GM03348 (cell line): ENCODE results near the gene VEPH1.

Experiments used
- DNase-seq: peaks from one replicate; pipeline ENCODE4 v3.0.0; 2012; ENCODE audit warnings: low spot score

The VEPH1 gene

GRCh38 chr3:157477441-157477840 lies 25.8 kb downstream of the VEPH1 start:
- DNase-seq: no peak

DNA sequence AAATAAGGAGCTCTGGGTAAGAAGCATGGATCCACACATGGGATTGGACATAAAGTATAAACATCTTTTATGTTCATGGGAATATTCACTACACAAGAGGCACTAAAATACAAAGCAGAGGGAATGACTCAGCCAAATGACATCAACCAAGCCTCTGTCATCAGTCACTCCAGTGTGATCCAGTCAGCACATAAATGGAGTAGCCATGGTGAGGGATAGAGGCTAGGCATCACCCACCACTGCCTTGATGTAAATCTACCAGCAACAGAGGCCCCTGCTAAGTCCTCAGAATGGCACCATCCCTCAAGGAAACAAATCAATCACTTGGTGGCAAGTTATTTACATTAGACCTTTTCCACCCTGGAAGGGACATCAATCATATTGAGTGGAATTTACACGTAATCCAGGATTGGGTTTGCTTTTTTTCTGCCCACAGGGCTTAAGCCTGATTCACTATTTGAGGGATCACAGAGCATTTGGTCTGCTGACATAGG lies 27.2 kb downstream of the VEPH1 start:
- no peak for DNase-seq

- DNase-seq: no peak
These were observed 30.6 kb downstream of the VEPH1 start for GRCh38 chr3:157472648-157473047.

- no peak for DNase-seq
These were observed 32.2 kb downstream of the VEPH1 start for GRCh38 chr3:157471064-157471463.

DNA sequence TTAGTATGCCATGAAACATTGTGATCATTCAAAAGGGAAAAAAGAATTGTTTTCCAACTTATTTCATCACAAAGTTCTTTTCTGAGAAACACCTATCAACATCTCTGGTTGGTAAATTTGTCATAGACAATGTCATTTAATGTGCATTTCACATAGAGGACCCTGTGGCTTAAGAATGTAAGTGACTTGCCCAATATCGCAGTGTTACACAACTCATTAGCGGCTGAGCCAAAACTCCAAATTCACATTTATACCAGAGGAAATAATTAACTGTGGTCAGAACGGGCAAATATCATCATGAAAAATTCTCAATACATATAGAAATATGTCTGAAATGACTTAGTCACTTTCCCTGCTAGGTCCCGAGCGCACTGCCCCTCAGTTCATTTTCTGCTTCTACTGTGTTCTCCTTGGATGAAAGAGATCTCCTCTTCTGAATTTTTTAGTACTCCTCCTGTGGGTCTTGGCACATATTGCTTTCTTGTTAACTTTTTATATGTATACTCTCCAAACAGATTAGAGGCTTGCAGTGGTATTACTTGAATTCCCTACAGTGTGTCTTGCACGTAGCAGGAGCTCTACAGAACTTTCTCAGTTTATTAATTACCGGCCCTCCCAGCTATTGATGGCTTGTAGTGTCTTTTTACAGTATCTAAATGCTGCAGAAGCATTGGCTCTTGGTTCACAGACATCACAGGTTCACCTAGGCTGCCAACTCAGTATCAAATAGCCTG lies 33.5 kb downstream of the VEPH1 start:
- no peak for DNase-seq

DNA sequence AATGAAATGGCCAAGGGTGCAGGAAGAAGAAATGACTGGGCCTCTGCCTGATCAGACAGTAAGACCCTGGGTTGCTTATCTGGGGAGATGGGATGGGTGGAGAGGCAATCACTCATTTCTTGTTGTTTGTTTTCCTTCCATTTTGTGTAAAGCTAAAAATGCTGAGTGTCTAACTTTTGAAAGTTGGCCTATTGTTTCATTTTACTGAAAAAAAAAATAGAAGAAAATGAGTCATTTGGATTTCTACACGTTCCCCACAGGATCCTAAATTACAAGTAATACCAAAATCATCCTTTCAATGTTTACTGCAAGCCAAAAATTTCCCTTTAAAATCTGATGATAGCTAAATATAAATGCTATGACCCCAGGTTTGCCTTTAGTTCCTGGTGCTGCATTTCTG lies 36.0 kb downstream of the VEPH1 start:
- peak; percentile 50 for DNase-seq

GRCh38 chr3:157465741-157466140 lies 37.5 kb downstream of the VEPH1 start:
- no peak for DNase-seq

GRCh38 chr3:157464321-157464720 lies 38.9 kb downstream of the VEPH1 start:
- DNase-seq: no peak

GRCh38 chr3:157463816-157464215 lies 39.4 kb downstream of the VEPH1 start:
- DNase-seq: no peak

DNA sequence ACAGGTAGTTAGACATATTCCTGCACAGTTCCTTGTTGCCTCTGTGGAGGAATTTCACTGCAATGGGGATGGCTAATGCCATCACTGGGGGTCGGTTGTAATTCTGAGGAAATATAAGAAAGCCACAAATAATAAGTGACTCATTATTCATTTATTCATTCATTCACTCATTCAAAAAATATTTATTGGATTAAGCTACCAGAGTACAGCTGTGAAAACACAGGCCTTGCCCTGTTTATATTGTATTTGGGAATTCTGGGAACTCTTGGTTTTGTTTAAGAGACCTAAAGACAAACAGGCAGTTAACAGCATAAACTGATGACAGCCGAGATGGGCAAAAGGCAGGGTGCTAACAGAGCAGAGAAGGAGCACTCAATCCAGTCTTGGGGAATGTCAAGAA lies 43.0 kb downstream of the VEPH1 start:
- DNase-seq: no peak

GRCh38 chr3:157459706-157460105 lies 43.5 kb downstream of the VEPH1 start:
- DNase-seq: no peak

DNA sequence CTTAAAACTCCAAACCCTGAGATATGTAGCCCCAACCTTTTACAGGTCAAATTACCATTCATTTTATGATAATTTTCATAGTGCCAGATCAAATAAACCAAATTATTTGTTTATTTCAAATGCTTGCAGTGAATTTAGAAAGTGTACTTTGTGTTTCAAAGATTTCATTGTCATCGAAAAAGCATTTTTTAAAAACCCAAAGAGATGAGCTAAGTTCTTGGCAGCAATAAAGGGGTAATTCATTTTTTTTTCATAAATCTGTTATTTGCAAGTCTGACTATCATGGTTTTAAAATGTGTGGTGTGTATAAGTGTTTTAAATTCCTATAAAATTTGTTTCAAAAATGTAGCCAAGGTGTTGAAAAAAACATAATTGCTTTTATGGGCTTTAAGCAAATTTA lies 49.4 kb downstream of the VEPH1 start:
- no peak for DNase-seq

GRCh38 chr3:157452097-157452496 lies 51.1 kb downstream of the VEPH1 start:
- no peak for DNase-seq

- peak; percentile 50 for DNase-seq
These were observed 56.1 kb downstream of the VEPH1 start for GRCh38 chr3:157447026-157447694.

GRCh38 chr3:157445857-157446256 lies 57.4 kb downstream of the VEPH1 start:
- peak; percentile 18 for DNase-seq

DNA sequence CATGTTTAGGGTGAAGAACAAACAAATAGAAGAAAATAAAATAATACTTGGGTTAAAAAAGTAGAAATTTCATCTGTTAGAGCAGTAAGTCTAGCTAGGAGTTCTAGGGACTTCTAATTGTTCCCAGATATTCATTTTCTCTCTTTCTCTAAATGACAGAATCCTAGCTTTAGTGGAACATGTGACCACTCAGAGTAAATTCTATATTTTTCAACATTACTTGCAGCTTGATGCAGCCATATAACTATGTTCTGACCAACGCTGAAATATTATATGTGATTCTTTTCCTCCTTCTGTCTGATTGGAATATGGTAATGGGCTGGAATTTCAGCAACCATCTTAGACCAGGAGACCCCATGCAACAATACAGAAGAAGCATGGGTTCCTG lies 58.4 kb downstream of the VEPH1 start:
- DNase-seq: no peak

- no peak for DNase-seq
These were observed 59.1 kb downstream of the VEPH1 start for GRCh38 chr3:157443905-157444796.

DNA sequence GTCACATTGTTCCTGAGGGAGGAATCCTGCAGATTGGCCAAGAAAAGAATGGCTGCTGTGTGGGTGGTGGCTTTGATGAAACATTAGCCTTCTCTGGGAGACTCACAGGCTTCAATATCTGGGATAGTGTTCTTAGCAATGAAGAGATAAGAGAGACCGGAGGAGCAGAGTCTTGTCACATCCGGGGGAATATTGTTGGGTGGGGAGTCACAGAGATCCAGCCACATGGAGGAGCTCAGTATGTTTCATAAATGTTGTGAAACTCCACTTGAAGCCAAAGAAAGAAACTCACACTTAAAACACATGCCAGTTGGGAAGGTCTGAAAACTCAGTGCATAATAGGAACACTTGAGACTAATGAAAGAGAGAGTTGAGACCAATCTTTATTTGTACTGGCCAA lies 60.5 kb downstream of the VEPH1 start:
- peak; percentile 50 for DNase-seq

DNA sequence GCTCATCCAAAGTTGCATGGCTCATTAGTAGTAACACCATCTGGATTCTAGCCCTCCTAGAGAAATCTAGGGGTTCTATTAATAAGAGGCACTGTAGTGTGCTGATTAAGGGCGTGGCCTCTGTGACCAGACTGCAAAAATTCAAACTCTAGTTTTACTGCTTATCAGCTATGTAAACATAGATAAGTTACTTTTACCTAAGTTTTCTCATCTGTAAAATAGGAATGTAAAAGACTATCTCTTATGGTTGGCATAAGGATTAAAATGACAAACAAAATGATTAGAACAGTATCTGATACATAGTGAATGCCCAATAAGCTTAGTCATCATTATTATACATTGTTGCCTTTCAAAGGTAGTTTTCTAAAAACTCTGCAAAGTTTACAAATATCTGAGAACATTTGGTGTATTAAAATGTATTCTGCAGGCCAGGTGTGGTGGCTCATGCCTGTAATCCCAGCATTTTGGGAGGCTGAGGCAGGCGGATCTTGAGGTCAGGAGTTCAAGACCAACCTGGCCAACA lies 62.1 kb downstream of the VEPH1 start:
- DNase-seq: no peak

- peak; percentile 43 for DNase-seq
These were observed 65.0 kb downstream of the VEPH1 start for GRCh38 chr3:157438194-157438730.

- peak; percentile 79 for DNase-seq
These were observed 66.5 kb downstream of the VEPH1 start, which contains the start of gene PTX3 for GRCh38 chr3:157436583-157437291. Gene PTX3 (plus strand): TSS chr3:157436850. CDS start chr3:157436934, 84 bp downstream.
